ENCODE measurements around the gene SS18L1. TPM values are rescaled to one million over a fixed set of nuclear protein-coding genes. Genes with fewer than 3 reads are reported as not detected.

Gene SS18L1
- total RNA-seq, 5 donors from 2014 or later (not counting 1 experiment from before 2014, with no cell fraction given) = 14.6 to 23.6 (median 19.4) TPM

GRCh38 chr20:62129731-62130531, 13.6 kb upstream of the SS18L1 start:
- Mint-ChIP-seq H3K4me1 (peaks cover 22 to 46% (median 44%) of the 10 kb centered on the region in 3 donors), H3K4me3 (no peak overlapping the region), H3K36me3 (peaks cover 54% of the 10 kb centered on the region), H3K27ac (peak overlapping the region; percentile 27 to 64), H3K9me3 (no peaks in the 10 kb centered on the region), H3K27me3 (no peaks in the 10 kb centered on the region)
- Histone ChIP-seq H3K4me1 (ENCODE audit: control insufficient read depth in 1 of 2, extremely low read depth in 1 of 2, insufficient read depth in 2 of 2, low read length in 2 of 2) (peaks cover 0 to 29% of the 10 kb centered on the region in 2 experiments), H3K27ac (ENCODE audit: low read length) (no peak overlapping the region), H3K9me3 (no peaks in the 10 kb centered on the region), H3K27me3 (replicated peaks in 1 of 2; ENCODE audit: control insufficient read depth in 2 of 2, extremely low read depth in 1 of 2, insufficient read depth in 2 of 2, low read length in 1 of 2) (no peaks in the 10 kb centered on the region), H3K4me3 (ENCODE audit: control insufficient read depth in 1 of 2, extremely low read depth in 1 of 2, low read length in 1 of 2) (no peak overlapping the region), H3K36me3 (ENCODE audit: control insufficient read depth in 2 of 2, extremely low read depth in 1 of 2, insufficient read depth in 1 of 2, low read length in 1 of 2) (peaks cover 50 to 97% of the 10 kb centered on the region in 2 donors)
- DNase-seq (no peak), ATAC-seq (replicated peaks in 1 of 4) (no peak)
- ChIA-PET POLR2A (no interaction called here), CTCF (interaction anchor here in 1 of 2 donors (0.9 kb wide), 1 partner anchor 119 kb away, joined by 4 read pairs; no protein-coding TSS in a partner anchor)
- WGBS (ENCODE audit: insufficient coverage) = 84% methylated on average over 18 of the region's 20 CpGs

GRCh38 chr20:62131560-62132320, 11.8 kb upstream of the SS18L1 start:
- H3K4me3 Mint-ChIP-seq = peak overlapping the region in 2 of 3 donors; percentile 28 to 54
- H3K27ac ChIP-seq (ENCODE audit: low read length) = no peak overlapping the region
- ChIA-PET CTCF (no interaction called here), POLR2A (interaction anchor here (0.5 kb wide), 2 partner anchors 20 to 66 kb away, joined by 3 to 4 read pairs; no protein-coding TSS in a partner anchor)
- peaks cover 44 to 97% of the 10 kb centered on the region in 2 donors for H3K36me3 ChIP-seq (ENCODE audit: control insufficient read depth in 2 of 2, extremely low read depth in 1 of 2, insufficient read depth in 1 of 2, low read length in 1 of 2)
- H3K4me1 ChIP-seq (ENCODE audit: control insufficient read depth in 1 of 2, extremely low read depth in 1 of 2, insufficient read depth in 2 of 2, low read length in 2 of 2) = peaks cover 0 to 27% of the 10 kb centered on the region in 2 experiments
- no peak overlapping the region for H3K4me3 ChIP-seq (ENCODE audit: control insufficient read depth in 1 of 2, extremely low read depth in 1 of 2, low read length in 1 of 2)
- 93% methylated on average over 23 of the region's 25 CpGs for WGBS (ENCODE audit: insufficient coverage)
- no peaks in the 10 kb centered on the region for H3K9me3 Mint-ChIP-seq
- no peak for DNase-seq
- peaks cover 22 to 41% (median 34%) of the 10 kb centered on the region in 3 donors for H3K4me1 Mint-ChIP-seq
- H3K27me3 Mint-ChIP-seq = no peaks in the 10 kb centered on the region
- H3K36me3 Mint-ChIP-seq = peaks cover 41% of the 10 kb centered on the region
- peak overlapping the region; percentile 83 to 84 for H3K27ac Mint-ChIP-seq
- ATAC-seq (replicated peaks in 1 of 4) = no peak
- H3K27me3 ChIP-seq (replicated peaks in 1 of 2; ENCODE audit: control insufficient read depth in 2 of 2, extremely low read depth in 1 of 2, insufficient read depth in 2 of 2, low read length in 1 of 2) = no peaks in the 10 kb centered on the region
- no peaks in the 10 kb centered on the region for H3K9me3 ChIP-seq

DNA sequence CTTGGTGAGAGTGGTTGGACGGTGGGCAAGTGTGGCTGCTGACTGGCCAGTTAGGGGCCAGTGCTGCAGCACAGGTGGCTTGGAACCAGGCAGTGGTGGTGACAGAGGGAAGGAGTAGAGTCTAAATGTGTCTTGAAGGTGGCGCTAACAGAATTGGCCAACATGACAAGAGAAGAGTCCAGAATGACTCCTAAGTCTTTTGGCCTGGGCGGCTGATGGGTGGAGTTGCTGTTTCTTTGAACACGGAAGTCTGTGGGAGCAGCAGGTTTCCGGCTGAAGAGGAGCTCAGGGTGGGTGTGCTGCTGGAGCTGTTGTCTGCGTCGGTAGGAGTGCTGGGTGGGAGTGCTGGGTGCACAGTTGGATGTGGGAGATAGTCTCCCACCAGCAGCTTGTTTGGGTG, 11.1 kb upstream of the SS18L1 start:
- ATAC-seq (replicated peaks in 1 of 4) (no peak), DNase-seq (no peak)
- Histone ChIP-seq H3K27me3 (replicated peaks in 1 of 2; ENCODE audit: control insufficient read depth in 2 of 2, extremely low read depth in 1 of 2, insufficient read depth in 2 of 2, low read length in 1 of 2) (no peaks in the 10 kb centered on the region), H3K4me3 (ENCODE audit: control insufficient read depth in 1 of 2, extremely low read depth in 1 of 2, low read length in 1 of 2) (no peak overlapping the region), H3K36me3 (ENCODE audit: control insufficient read depth in 2 of 2, extremely low read depth in 1 of 2, insufficient read depth in 1 of 2, low read length in 1 of 2) (peaks cover 40 to 96% of the 10 kb centered on the region in 2 donors), H3K9me3 (no peaks in the 10 kb centered on the region), H3K27ac (ENCODE audit: low read length) (no peak overlapping the region), H3K4me1 (ENCODE audit: control insufficient read depth in 1 of 2, extremely low read depth in 1 of 2, insufficient read depth in 2 of 2, low read length in 2 of 2) (peaks cover 0 to 29% of the 10 kb centered on the region in 2 experiments)
- Mint-ChIP-seq H3K9me3 (no peaks in the 10 kb centered on the region), H3K36me3 (peaks cover 39% of the 10 kb centered on the region), H3K27ac (peak overlapping the region; percentile 83 to 84), H3K27me3 (no peaks in the 10 kb centered on the region), H3K4me3 (peak overlapping the region in 1 of 3 donors; percentile 28), H3K4me1 (peaks cover 28 to 41% (median 34%) of the 10 kb centered on the region in 3 donors)
- CTCF ChIA-PET = interaction anchor here in 1 of 2 donors (0.6 kb wide), 1 partner anchor 26 kb away, joined by 3 read pairs; no protein-coding TSS in a partner anchor
- WGBS (ENCODE audit: insufficient coverage) = 85% methylated on average over 7 of the region's 7 CpGs
- POLR2A ChIA-PET = interaction anchor here in 1 of 2 donors (0.5 kb wide), 1 partner anchor 66 kb away, joined by 3 read pairs; no protein-coding TSS in a partner anchor

- Histone ChIP-seq H3K36me3 (ENCODE audit: control insufficient read depth in 2 of 2, extremely low read depth in 1 of 2, insufficient read depth in 1 of 2, low read length in 1 of 2) (peaks cover 33 to 96% of the 10 kb centered on the region in 2 donors), H3K27me3 (replicated peaks in 1 of 2; ENCODE audit: control insufficient read depth in 2 of 2, extremely low read depth in 1 of 2, insufficient read depth in 2 of 2, low read length in 1 of 2) (no peaks in the 10 kb centered on the region), H3K27ac (ENCODE audit: low read length) (peak overlapping the region; percentile 28), H3K9me3 (no peaks in the 10 kb centered on the region), H3K4me3 (ENCODE audit: control insufficient read depth in 1 of 2, extremely low read depth in 1 of 2, low read length in 1 of 2) (no peak overlapping the region), H3K4me1 (ENCODE audit: control insufficient read depth in 1 of 2, extremely low read depth in 1 of 2, insufficient read depth in 2 of 2, low read length in 2 of 2) (peaks cover 0 to 32% of the 10 kb centered on the region in 2 experiments)
- Mint-ChIP-seq H3K4me3 (no peak overlapping the region), H3K9me3 (no peaks in the 10 kb centered on the region), H3K27me3 (no peaks in the 10 kb centered on the region), H3K36me3 (peaks cover 43% of the 10 kb centered on the region), H3K27ac (peak overlapping the region; percentile 31 to 84), H3K4me1 (peaks cover 29 to 41% (median 33%) of the 10 kb centered on the region in 3 donors)
- ATAC-seq (replicated peaks in 1 of 4) (no peak), DNase-seq (no peak)
- POLR2A ChIA-PET = interaction anchor here in 1 of 2 donors (0.6 kb wide), 1 partner anchor 66 kb away, joined by 9 read pairs; no protein-coding TSS in a partner anchor
- CTCF ChIA-PET = interaction anchor here in 1 of 2 donors (0.6 kb wide), 1 partner anchor 26 kb away, joined by 3 read pairs; no protein-coding TSS in a partner anchor
- WGBS (ENCODE audit: insufficient coverage) = 77% methylated on average over 23 of the region's 29 CpGs
Measured at GRCh38 chr20:62133051-62133845, 10.3 kb upstream of the SS18L1 start.

- no peaks in the 10 kb centered on the region for H3K9me3 ChIP-seq
- Mint-ChIP-seq H3K27me3 (no peaks in the 10 kb centered on the region), H3K27ac (peak overlapping the region; percentile 23 to 80), H3K36me3 (peaks cover 42% of the 10 kb centered on the region), H3K9me3 (no peaks in the 10 kb centered on the region), H3K4me1 (peaks cover 27 to 42% (median 33%) of the 10 kb centered on the region in 3 donors), H3K4me3 (no peak overlapping the region)
- no peak overlapping the region for H3K4me3 ChIP-seq (ENCODE audit: control insufficient read depth in 1 of 2, extremely low read depth in 1 of 2, low read length in 1 of 2)
- no peaks in the 10 kb centered on the region for H3K27me3 ChIP-seq (replicated peaks in 1 of 2; ENCODE audit: control insufficient read depth in 2 of 2, extremely low read depth in 1 of 2, insufficient read depth in 2 of 2, low read length in 1 of 2)
- peaks cover 29 to 95% of the 10 kb centered on the region in 2 donors for H3K36me3 ChIP-seq (ENCODE audit: control insufficient read depth in 2 of 2, extremely low read depth in 1 of 2, insufficient read depth in 1 of 2, low read length in 1 of 2)
- ChIA-PET CTCF (interaction anchor here (0.6 to 0.8 kb wide), 3 partner anchors 71 to 246 kb away, joined by 3 to 6 read pairs (median 4); no protein-coding TSS in a partner anchor), POLR2A (no interaction called here)
- no peak overlapping the region for H3K27ac ChIP-seq (ENCODE audit: low read length)
- H3K4me1 ChIP-seq (ENCODE audit: control insufficient read depth in 1 of 2, extremely low read depth in 1 of 2, insufficient read depth in 2 of 2, low read length in 2 of 2) = peaks cover 0 to 32% of the 10 kb centered on the region in 2 experiments
- 93% methylated on average over 12 of the region's 12 CpGs for WGBS (ENCODE audit: insufficient coverage)
- DNase-seq (no peak), ATAC-seq (replicated peaks in 1 of 4) (no peak)
Measured at GRCh38 chr20:62133864-62134263, 9.7 kb upstream of the SS18L1 start.

All from T-cell (primary cell).